A673 (cell line): Measurements from ENCODE around the gene ZNF37A.

Experiments
- EZH2 ChIP-seq: fragments of 200-600 bp; sonication (generic); IDR thresholded peaks from 2 replicates; pipeline ENCODE4 v1.6.1; 2017; ENCODE audit warnings: borderline replicate concordance, low read depth, mild to moderate bottlenecking, mixed read lengths, antibody characterized with exemption, low read length; ENCODE audit not compliant: poor library complexity, severe bottlenecking
- TF ChIP-seq, protein P1 (sequence below): fragments of 300-800, 200-600 bp; sonication (generic); conservative IDR thresholded peaks from 2 replicates; pipeline ENCODE4 v1.5.1; 2017; ENCODE audit warnings: low read depth, mild to moderate bottlenecking, antibody characterized with exemption, low read length, moderate library complexity, mixed read lengths

- TF ChIP-seq, protein P1, sequence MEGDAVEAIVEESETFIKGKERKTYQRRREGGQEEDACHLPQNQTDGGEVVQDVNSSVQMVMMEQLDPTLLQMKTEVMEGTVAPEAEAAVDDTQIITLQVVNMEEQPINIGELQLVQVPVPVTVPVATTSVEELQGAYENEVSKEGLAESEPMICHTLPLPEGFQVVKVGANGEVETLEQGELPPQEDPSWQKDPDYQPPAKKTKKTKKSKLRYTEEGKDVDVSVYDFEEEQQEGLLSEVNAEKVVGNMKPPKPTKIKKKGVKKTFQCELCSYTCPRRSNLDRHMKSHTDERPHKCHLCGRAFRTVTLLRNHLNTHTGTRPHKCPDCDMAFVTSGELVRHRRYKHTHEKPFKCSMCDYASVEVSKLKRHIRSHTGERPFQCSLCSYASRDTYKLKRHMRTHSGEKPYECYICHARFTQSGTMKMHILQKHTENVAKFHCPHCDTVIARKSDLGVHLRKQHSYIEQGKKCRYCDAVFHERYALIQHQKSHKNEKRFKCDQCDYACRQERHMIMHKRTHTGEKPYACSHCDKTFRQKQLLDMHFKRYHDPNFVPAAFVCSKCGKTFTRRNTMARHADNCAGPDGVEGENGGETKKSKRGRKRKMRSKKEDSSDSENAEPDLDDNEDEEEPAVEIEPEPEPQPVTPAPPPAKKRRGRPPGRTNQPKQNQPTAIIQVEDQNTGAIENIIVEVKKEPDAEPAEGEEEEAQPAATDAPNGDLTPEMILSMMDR: no peak
- TF ChIP-seq EZH2: no peak
These were observed 8.7 kb downstream of the ZNF37A start for GRCh38 chr10:38102880-38103279.
